IPS DF 6.9 (cell line): ENCODE data around the gene AP3S2.

Source experiments
- DNase-seq: peaks from one replicate; pipeline ENCODE4 v3.0.0-alpha.2; 2013; ENCODE audit warnings: low read depth, low spot score
- H3K27ac ChIP-seq: one replicate; pipeline ENCODE4 v1.5.1; 2013; ENCODE audit warnings: low read length, control low read depth
- H3K27me3 ChIP-seq: 2 replicates; pipeline ENCODE4 v1.6.1; 2013; ENCODE audit warnings: mild to moderate bottlenecking, low read length; ENCODE audit not compliant: control insufficient read depth, insufficient read depth
- H3K36me3 ChIP-seq: 2 replicates; pipeline ENCODE4 v1.6.1; 2013; ENCODE audit warnings: low read length; ENCODE audit not compliant: control insufficient read depth, insufficient read depth
- H3K4me1 ChIP-seq: 2 replicates; pipeline ENCODE4 v1.6.1; 2013; ENCODE audit warnings: low read length; ENCODE audit not compliant: control insufficient read depth, insufficient read depth
- H3K4me3 ChIP-seq: 2 replicates; pipeline ENCODE4 v1.5.1; 2013; ENCODE audit warnings: mild to moderate bottlenecking, low read length
- H3K9me3 ChIP-seq: 2 replicates; pipeline ENCODE4 v1.6.1; 2013; ENCODE audit warnings: low read length, inconsistent platforms; ENCODE audit not compliant: control insufficient read depth, insufficient read depth
- WGBS: extraction: QIAGEN DNeasy Blood & Tissue Kit; methylation state at CpG from one replicate; pipeline ENCODE4 v1.1.7; 2013; ENCODE audit warnings: mixed read lengths, missing lambda C conversion rate; ENCODE audit not compliant: insufficient read length, insufficient coverage; 5-methylcytosine and 5-hydroxymethylcytosine counted together

The AP3S2 gene

DNA sequence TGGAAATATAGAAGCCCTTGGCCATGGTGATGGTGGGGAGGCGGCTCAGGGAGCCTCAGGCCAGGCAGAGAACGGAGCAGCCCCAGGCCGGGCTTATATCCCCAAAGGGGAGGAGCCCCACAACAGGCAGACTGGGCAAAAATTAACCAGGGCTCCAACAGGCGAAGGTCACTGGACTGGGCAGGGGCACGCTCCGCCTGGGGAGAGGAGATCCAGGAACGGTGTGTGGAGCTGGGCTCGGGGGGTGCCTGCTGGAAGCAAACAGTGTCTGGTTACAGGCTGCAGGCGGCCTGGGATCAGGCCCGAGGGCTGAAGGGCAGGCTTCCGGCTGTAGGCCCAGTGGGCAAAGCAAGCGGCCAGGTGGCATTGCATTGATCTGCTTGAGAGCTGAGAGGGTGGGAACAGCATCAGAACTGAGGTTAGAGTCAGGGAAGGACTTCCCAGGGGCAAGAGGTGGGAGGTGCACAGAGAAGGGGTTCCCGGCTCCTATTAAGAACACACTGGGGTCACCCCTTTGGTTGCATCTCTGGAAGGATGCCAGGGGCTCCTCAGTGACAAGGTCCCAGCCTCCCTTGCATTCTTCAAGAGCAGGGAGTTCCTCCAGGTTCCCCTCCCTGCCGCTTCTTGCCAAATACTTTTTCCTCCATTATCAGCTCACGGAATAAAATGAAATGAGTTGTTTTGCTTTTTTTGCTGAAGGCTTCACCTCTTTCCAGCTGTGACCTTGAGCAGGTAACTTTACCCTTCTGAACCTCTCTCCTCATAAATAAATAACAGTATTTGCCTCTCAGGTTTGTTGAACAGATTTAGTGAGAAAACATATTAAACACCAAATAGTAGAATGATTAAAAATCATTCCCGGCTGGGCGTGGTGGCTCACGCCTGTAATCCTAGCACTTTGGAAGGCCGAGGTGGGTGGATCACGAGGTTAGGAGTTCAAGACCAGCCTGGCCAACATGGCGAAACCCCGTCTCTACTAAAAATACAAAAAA, 86.9 kb downstream of the AP3S2 start:
- no peak for DNase-seq
- no peaks in the 10 kb centered on the region for H3K36me3 ChIP-seq
- H3K9me3 ChIP-seq = no peaks in the 10 kb centered on the region
- WGBS = no CpG with 5 or more reads among the region's 22 CpGs
- H3K27me3 ChIP-seq = no peaks in the 10 kb centered on the region
- no peak overlapping the region for H3K27ac ChIP-seq
- no peak overlapping the region for H3K4me3 ChIP-seq
- H3K4me1 ChIP-seq = no peaks in the 10 kb centered on the region

GRCh38 chr15:89806210-89806558, 87.6 kb downstream of the AP3S2 start:
- H3K27ac ChIP-seq = no peak overlapping the region
- no CpG with 5 or more reads among the region's 21 CpGs for WGBS

DNA sequence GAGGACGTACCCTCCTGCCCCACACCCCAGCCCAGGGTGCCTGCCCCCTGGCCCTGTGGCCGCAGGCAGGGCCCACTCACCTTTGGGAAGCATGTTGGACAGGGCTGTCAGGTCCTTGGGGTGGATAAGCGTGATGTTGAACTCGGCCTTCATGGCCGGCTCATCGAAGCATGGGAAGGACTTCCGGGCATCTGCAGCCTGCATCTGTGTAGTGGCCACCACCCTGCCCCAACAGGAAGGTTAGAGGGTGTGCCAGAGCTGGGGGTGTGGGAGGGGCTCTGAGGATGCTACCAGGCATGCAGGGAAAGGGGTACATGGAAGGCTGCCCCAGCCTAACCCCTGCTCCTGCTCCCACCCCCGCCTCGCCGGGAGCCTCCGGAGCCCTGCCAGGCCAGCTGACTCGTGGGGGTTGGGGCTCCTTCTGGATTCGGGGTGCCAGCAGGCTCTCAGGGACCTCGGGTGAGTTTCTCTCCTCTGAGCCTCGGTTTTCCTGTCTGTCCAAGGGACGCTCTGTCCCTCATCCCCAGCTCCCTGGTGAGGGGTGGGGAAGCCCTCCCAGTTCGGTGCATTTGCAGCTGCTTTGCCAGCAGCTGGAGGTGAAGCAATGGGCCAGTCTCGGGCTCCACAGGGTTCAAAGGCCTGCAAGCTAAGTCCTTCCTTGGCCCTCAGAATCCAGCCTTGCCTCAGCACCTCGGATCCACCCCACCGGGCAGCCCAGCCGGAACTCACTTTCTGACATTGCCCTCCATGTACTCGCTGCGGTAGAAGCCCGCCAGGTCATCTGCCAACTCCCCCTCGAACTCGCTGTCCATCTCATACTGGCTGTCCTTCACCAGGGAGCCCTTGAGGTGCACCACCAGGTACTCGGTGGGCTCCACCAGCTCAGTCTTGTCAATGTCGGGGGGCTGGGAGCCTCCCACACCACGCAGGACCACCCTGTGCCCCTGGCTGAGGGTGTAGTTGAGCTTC, 88.3 kb downstream of the AP3S2 start:
- Histone ChIP-seq H3K4me3 (no peak overlapping the region), H3K27ac (no peak overlapping the region), H3K36me3 (no peaks in the 10 kb centered on the region), H3K27me3 (no peaks in the 10 kb centered on the region), H3K4me1 (no peaks in the 10 kb centered on the region), H3K9me3 (no peaks in the 10 kb centered on the region)
- no peak for DNase-seq
- WGBS = no CpG with 5 or more reads among the region's 29 CpGs

More at GRCh38 chr15:89806210-89806558, 87.6 kb downstream of the AP3S2 start:
- Histone ChIP-seq H3K9me3 (no peaks in the 10 kb centered on the region), H3K4me3 (no peak overlapping the region), H3K27me3 (no peaks in the 10 kb centered on the region), H3K4me1 (no peaks in the 10 kb centered on the region), H3K36me3 (no peaks in the 10 kb centered on the region)
- DNase-seq = no peak

DNA sequence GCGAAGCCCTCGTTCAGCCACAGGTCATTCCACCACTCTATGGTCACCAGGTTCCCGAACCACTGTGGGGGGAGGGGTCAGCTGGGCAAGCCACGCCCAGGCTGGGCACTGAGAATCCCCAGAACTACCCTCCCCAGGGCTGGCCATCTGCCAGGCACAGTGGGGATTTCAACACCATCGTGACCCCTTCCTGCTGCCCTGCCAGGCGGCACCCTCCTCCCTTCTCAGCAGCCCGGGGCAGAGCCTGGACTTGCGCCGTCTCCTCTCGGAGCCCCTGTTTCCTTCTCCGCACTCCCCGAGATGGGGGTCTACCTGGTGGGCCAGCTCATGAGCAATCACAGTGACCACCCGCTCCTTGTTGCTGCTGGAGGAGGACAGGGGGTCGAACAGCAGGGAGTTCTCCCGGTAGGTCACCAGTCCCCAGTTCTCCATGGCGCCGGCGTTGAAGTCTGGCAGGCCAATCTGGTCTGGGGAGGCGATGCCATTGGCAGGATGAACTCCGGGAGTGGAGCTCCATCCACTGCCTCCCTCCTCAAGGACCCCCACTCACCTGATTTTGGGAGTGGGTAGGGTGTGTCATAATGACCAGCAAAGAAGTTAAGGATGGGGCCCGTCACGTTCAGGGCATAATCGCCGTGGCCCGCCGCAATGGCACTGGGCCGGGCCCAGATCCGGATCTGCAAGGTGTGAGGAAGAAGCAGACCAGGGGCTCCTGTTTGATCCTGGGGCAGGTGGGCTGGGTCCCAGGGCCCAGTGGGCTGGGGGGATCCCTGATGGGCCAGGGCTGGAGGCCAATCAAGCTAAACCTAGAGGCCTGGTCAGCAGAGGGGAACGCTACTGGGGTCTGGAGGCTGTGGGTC, 89.6 kb downstream of the AP3S2 start:
- WGBS = no CpG with 5 or more reads among the region's 29 CpGs
- Histone ChIP-seq H3K4me1 (no peaks in the 10 kb centered on the region), H3K36me3 (no peaks in the 10 kb centered on the region), H3K9me3 (no peaks in the 10 kb centered on the region), H3K4me3 (no peak overlapping the region), H3K27me3 (no peaks in the 10 kb centered on the region), H3K27ac (no peak overlapping the region)
- no peak for DNase-seq

DNA sequence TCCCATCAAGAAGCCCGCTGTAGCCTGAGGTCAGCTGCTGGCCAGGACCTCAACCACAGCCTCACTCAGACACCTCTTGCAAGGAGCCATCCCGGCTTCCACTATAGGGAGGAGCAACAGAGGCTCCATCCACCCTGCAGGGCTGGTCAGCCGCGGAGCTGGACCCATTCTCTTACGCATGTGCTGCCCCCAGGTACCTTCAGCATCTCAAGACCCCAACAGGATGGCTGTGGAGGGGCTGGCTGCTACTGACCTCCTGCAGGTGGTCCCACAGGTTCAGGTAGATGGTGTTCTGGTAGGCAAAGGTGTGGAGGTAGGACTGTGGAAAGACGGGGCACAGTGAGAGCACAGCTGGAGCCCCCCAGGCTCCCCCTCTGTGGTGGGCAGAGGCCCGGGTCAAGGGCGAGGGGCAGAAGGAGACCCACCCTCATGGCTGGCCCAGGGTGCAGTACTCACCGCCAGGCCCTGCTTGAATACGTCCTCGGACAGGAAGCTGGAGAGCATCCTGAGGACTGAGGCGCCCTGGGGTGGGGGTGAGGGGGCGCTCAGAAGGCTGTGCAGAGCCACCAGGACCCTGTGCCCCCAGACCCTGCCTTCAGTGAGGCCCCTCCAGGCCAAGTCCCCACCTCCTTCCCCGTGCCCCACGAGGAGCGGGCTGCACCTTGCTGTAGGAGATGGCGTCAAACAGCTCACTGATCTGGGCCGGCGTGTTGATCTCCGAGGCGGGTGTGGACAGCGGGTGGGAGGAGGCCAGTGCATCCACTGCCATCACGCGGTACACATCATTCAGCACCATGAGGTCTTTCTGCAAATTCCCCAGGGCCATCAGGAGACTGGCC, 90.6 kb downstream of the AP3S2 start:
- no peak overlapping the region for H3K27ac ChIP-seq
- H3K9me3 ChIP-seq = no peaks in the 10 kb centered on the region
- H3K27me3 ChIP-seq = no peaks in the 10 kb centered on the region
- H3K4me3 ChIP-seq = no peak overlapping the region
- no peaks in the 10 kb centered on the region for H3K4me1 ChIP-seq
- DNase-seq = no peak
- WGBS = no CpG with 5 or more reads among the region's 24 CpGs
- no peaks in the 10 kb centered on the region for H3K36me3 ChIP-seq

GRCh38 chr15:89802231-89802928, 91.4 kb downstream of the AP3S2 start:
- DNase-seq = no peak
- Histone ChIP-seq H3K27me3 (no peaks in the 10 kb centered on the region), H3K9me3 (no peaks in the 10 kb centered on the region), H3K36me3 (no peaks in the 10 kb centered on the region), H3K4me1 (no peaks in the 10 kb centered on the region), H3K4me3 (no peak overlapping the region), H3K27ac (no peak overlapping the region)
- no CpG with 5 or more reads among the region's 16 CpGs for WGBS

DNA sequence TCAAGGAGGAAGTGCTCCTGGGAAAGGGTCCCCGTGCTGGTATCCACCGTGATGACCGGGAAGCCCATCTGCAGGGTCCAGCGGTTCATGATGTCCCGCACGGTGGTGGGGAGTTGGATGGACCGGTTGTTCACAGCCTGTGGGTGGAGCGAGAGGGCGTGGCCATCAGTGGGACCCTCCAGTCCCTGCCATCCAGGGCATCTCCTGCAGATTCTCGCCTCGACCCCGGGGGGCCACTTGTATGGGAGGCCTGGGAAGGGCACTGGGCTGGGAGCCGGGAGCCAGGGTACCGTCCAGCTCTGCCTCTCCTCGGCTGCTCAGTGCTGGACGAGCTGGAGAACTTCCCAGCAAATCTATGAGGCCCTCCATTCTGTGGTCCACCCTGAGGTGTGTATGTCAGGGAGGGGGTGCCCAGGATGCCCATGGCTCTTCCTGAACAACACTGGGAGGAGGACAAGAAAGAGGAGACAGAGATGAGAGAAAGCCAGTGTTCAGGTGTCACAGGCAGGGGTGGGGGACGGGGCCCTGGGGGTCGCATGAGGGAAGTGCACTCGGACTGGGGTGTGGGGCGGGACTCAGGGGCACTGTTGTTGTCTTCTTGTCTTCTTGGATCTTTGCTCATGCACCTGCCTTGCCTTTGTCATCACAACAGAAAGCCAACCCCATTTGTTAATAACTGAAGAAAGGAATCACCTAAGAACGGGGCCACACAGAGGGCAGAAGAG, 92.2 kb downstream of the AP3S2 start:
- WGBS = no CpG with 5 or more reads among the region's 21 CpGs

DNA sequence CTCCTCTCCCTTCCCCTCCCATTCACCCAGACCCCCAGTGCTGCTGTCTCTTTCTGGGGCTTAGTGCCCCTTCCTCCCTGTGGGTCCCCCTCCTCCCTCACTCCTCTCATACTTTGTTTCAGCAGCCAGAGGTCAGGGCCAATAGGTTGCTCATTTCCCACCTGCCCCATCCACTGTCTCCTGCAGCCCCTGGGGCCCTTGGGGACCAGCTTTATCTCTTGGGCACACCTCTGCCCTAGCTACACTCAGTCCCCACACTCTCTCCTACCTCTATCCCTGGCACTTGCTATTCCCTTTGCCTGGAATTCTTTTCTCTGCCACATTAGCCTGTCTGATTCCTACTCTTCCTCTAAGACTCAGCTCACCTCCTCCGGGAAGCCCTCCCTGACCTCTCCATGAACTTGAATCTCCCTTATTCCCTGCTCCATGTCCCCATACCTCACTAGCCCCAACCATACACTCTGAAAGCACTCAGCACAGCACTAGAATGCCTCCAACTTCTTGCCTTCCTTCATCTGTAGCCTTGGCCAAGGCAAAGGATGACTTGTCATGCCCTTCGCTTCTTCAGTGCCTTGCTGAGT, 93.8 kb downstream of the AP3S2 start:
- Histone ChIP-seq H3K4me3 (no peak overlapping the region), H3K4me1 (no peaks in the 10 kb centered on the region), H3K36me3 (no peaks in the 10 kb centered on the region), H3K27ac (no peak overlapping the region), H3K9me3 (no peaks in the 10 kb centered on the region), H3K27me3 (no peaks in the 10 kb centered on the region)
- WGBS = no CpG with 5 or more reads among the region's 2 CpGs
- no peak for DNase-seq

More for the DNA sequence above, 92.2 kb downstream of the AP3S2 start:
- no peak overlapping the region for H3K27ac ChIP-seq
- no peak for DNase-seq
- no peaks in the 10 kb centered on the region for H3K4me1 ChIP-seq
- H3K36me3 ChIP-seq = no peaks in the 10 kb centered on the region
- no peaks in the 10 kb centered on the region for H3K9me3 ChIP-seq
- H3K4me3 ChIP-seq = no peak overlapping the region
- no peaks in the 10 kb centered on the region for H3K27me3 ChIP-seq
